C4-2B (cell line): Measurements from ENCODE around the gene CLSTN3.

ENCODE experiments used
- ZFX ChIP-seq: fragments of 450-650 bp; IDR thresholded peaks from 2 replicates; pipeline ENCODE4 v1.6.1; 2017
- TF ChIP-seq, protein P1 (sequence below): fragments of 450-650 bp; conservative IDR thresholded peaks from 2 replicates; pipeline ENCODE4 v1.5.1; 2017; ENCODE audit warnings: mild to moderate bottlenecking

GRCh38 chr12:7160183-7160582 is 30.0 kb downstream of the CLSTN3 start:
- TF ChIP-seq, protein P1, sequence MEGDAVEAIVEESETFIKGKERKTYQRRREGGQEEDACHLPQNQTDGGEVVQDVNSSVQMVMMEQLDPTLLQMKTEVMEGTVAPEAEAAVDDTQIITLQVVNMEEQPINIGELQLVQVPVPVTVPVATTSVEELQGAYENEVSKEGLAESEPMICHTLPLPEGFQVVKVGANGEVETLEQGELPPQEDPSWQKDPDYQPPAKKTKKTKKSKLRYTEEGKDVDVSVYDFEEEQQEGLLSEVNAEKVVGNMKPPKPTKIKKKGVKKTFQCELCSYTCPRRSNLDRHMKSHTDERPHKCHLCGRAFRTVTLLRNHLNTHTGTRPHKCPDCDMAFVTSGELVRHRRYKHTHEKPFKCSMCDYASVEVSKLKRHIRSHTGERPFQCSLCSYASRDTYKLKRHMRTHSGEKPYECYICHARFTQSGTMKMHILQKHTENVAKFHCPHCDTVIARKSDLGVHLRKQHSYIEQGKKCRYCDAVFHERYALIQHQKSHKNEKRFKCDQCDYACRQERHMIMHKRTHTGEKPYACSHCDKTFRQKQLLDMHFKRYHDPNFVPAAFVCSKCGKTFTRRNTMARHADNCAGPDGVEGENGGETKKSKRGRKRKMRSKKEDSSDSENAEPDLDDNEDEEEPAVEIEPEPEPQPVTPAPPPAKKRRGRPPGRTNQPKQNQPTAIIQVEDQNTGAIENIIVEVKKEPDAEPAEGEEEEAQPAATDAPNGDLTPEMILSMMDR, result no peak
- TF ChIP-seq ZFX, result no peak
